Prostate gland (tissue), 2 donors: ENCODE data around the gene ACSM3. TPM values are rescaled to one million over a fixed set of nuclear protein-coding genes. Genes with fewer than 3 reads are reported as not detected.

ENCODE experiments used
- DNase-seq: peaks from one replicate; pipeline ENCODE4 v3.0.0-alpha.2; 2019; ENCODE audit warnings: low spot score
- H3K27ac ChIP-seq, 2 donors: fragments of 200-600 bp; sonication (generic); 2 replicates each; pipeline ENCODE4 v1.5.1; 2017 to 2019
- H3K27me3 ChIP-seq: fragments of 200-600 bp; sonication (generic); replicated peaks from 2 replicates; pipeline ENCODE4 v1.5.1; 2019; ENCODE audit not compliant: insufficient read depth
- H3K36me3 ChIP-seq, 2 donors: fragments of 200-600 bp; sonication (generic); 1 replicate in 1 of 2; 2 replicates in 1 of 2; pipeline versions ENCODE4 v1.5.1 to v1.8.1; 2017 to 2019
- H3K4me1 ChIP-seq: fragments of 200-600 bp; sonication (generic); replicated peaks from 2 replicates; pipeline ENCODE4 v1.5.1; 2019
- H3K4me3 ChIP-seq, 2 donors: fragments of 200-600 bp; sonication (generic); 2 replicates each; pipeline ENCODE4 v1.5.1; 2017 to 2019
- H3K9me3 ChIP-seq: fragments of 200-600 bp; sonication (generic); 2 replicates; pipeline ENCODE4 v1.5.1; 2017
- POLR2A ChIP-seq: fragments of 450-650 bp; IDR thresholded peaks from one replicate; pipeline ENCODE4 v1.6.1; 2016; ENCODE audit warnings: antibody characterized with exemption, mild to moderate bottlenecking
- POLR2AphosphoS5 ChIP-seq: sonication (generic); formaldehyde crosslinking; IDR thresholded peaks from one replicate; pipeline ENCODE4 v1.6.1; 2017; ENCODE audit warnings: antibody characterized with exemption
- WGBS: methylation state at CpG from one replicate; pipeline ENCODE4 v1.1.5; 2018; 5-methylcytosine and 5-hydroxymethylcytosine counted together
- intact Hi-C: fragments of 100-400 bp; cut with DNase I; formaldehyde crosslinking; loops from one replicate; pipeline ENCODE4 v1.14.2; 2022
- total RNA-seq, 2 donors: library from RNA; depleted of rRNA; stranded (reverse); fragments of >200 nt; gene quantifications; one replicate each; pipeline ENCODE4 v1.1.0, GENCODE V29; 2016
- TF ChIP-seq, protein P1 (sequence below), 4 experiments: fragments of 200-600 bp in 2 of 4; fragments of 450-650 bp in 2 of 4; sonication (generic) in 2 of 4; IDR thresholded peaks; 1 replicate in 3 of 4; 2 replicates in 1 of 4; pipeline ENCODE4 v1.5.1; 2016 to 2019; ENCODE audit warnings: antibody characterized with exemption in 4 of 4, mild to moderate bottlenecking in 2 of 4, moderate library complexity in 2 of 4

Gene ACSM3
- total RNA-seq, 2 donors from 2014 or later, result 65.9 to 99.6 TPM

DNA sequence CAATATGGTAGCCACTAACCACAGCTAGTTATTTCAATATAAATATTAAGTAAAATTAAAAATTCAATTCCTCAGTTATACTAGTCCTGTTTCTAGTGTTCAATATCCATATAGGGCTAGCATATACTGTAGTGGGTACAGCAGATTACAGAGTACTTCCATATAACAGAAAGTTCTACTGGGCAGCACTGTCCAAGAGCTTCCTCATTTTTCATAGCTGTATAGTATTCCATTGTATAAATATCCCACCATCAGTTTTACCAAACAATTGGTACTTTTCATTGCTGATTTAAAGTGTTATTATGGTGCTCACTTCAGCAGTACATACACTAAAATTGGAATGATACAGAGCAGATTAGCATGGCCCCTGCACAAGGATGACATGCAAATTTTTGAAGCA lies 20.4 kb downstream of the ACSM3 start:
- Histone ChIP-seq H3K36me3 (no peaks in the 10 kb centered on the region), H3K4me1 (no peaks in the 10 kb centered on the region), H3K27me3 (no peaks in the 10 kb centered on the region), H3K4me3 (no peak overlapping the region), H3K9me3 (no peaks in the 10 kb centered on the region), H3K27ac (no peak overlapping the region)
- DNase-seq, result no peak
- TF ChIP-seq POLR2A, result no peak
- no peak for TF ChIP-seq POLR2AphosphoS5
- TF ChIP-seq, protein P1, sequence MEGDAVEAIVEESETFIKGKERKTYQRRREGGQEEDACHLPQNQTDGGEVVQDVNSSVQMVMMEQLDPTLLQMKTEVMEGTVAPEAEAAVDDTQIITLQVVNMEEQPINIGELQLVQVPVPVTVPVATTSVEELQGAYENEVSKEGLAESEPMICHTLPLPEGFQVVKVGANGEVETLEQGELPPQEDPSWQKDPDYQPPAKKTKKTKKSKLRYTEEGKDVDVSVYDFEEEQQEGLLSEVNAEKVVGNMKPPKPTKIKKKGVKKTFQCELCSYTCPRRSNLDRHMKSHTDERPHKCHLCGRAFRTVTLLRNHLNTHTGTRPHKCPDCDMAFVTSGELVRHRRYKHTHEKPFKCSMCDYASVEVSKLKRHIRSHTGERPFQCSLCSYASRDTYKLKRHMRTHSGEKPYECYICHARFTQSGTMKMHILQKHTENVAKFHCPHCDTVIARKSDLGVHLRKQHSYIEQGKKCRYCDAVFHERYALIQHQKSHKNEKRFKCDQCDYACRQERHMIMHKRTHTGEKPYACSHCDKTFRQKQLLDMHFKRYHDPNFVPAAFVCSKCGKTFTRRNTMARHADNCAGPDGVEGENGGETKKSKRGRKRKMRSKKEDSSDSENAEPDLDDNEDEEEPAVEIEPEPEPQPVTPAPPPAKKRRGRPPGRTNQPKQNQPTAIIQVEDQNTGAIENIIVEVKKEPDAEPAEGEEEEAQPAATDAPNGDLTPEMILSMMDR (IDR thresholded peaks at IDR 0.05), result no peak
- intact Hi-C loops, result no loop called here

- Histone ChIP-seq H3K4me1 (no peaks in the 10 kb centered on the region), H3K4me3 (no peak overlapping the region), H3K9me3 (no peaks in the 10 kb centered on the region), H3K27ac (no peak overlapping the region), H3K36me3 (no peaks in the 10 kb centered on the region), H3K27me3 (no peaks in the 10 kb centered on the region)
- DNase-seq, result no peak
- no peak for TF ChIP-seq POLR2A
- TF ChIP-seq, protein P1 (IDR thresholded peaks at IDR 0.05), result no peak
- no peak for TF ChIP-seq POLR2AphosphoS5
- intact Hi-C loops, result no loop called here
These were observed 25.3 kb downstream of the ACSM3 start for GRCh38 chr16:20789130-20789529.

DNA sequence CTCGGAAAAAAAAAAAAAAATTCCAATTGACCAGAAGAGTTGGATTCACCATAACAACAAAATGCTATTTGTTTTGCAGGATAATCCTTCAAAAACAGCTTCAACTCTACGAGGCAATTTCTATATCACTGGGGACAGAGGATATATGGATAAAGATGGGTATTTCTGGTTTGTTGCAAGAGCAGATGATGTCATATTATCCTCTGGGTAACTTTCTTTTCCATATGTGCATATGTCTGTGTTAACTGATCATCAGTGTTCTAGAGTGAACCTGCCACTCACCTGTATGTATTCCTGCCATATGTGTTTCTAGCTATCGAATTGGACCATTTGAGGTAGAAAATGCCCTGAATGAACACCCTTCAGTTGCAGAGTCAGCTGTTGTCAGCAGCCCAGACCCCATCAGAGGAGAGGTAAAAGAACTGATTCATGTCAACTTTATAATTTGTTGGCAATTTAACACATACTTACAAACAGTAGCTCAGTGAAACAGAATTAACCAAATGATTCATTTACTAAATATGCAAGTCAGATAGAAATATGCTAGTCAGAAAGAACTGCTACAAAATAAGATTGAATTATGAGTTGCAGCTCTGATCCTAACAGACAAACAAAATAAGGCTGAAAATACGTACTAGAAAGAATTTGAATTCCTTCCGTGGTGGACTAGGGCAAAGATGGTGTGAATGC lies 28.3 kb downstream of the ACSM3 start:
- no peak for DNase-seq
- Histone ChIP-seq H3K27me3 (no peaks in the 10 kb centered on the region), H3K36me3 (no peaks in the 10 kb centered on the region), H3K4me1 (no peaks in the 10 kb centered on the region), H3K4me3 (no peak overlapping the region), H3K9me3 (no peaks in the 10 kb centered on the region), H3K27ac (no peak overlapping the region)
- TF ChIP-seq, protein P1 (IDR thresholded peaks at IDR 0.05), result no peak
- TF ChIP-seq POLR2A, result no peak
- TF ChIP-seq POLR2AphosphoS5, result no peak
- intact Hi-C loops, result no loop called here
- 91% methylated on average over 5 of the region's 5 CpGs for WGBS

DNA sequence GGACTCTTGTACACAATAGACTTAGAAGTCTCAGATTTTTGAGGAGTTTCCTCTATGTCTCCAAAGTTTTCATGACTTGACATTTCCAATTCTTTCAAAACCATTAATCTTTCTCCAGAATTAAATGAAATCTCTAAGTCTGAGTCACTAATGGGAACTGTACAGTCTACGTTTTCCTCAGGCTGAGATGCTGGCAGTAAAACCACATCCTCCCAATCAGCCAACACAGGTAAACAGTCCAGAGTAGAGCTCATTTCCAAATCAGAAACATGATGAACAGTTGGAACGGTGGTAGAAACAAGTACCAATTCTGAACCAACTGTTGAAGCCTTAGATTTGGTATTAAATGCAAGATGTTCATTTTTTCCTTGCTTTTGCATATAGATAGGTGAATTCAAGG lies 34.5 kb downstream of the ACSM3 start:
- TF ChIP-seq POLR2AphosphoS5 (no peak), POLR2A (no peak)
- TF ChIP-seq, protein P1 (IDR thresholded peaks at IDR 0.05), result no peak
- no peak overlapping the region for H3K27ac ChIP-seq
- no peak overlapping the region for H3K4me3 ChIP-seq
- no peaks in the 10 kb centered on the region for H3K36me3 ChIP-seq
- intact Hi-C loops, result no loop called here
- H3K4me1 ChIP-seq, result no peaks in the 10 kb centered on the region
- no peaks in the 10 kb centered on the region for H3K9me3 ChIP-seq
- no peak for DNase-seq
- 84% methylated on average over 2 of the region's 2 CpGs for WGBS
- no peaks in the 10 kb centered on the region for H3K27me3 ChIP-seq

GRCh38 chr16:20799599-20799998 lies 35.8 kb downstream of the ACSM3 start:
- H3K27ac ChIP-seq, result no peak overlapping the region
- no peaks in the 10 kb centered on the region for H3K9me3 ChIP-seq
- no peak for DNase-seq
- H3K4me1 ChIP-seq, result no peaks in the 10 kb centered on the region
- intact Hi-C loops, result no loop called here
- TF ChIP-seq POLR2A, result no peak
- no peak for TF ChIP-seq POLR2AphosphoS5
- TF ChIP-seq, protein P1 (IDR thresholded peaks at IDR 0.05), result peak; percentile 25 to 63 (median 51)
- no peaks in the 10 kb centered on the region for H3K27me3 ChIP-seq
- H3K36me3 ChIP-seq, result no peaks in the 10 kb centered on the region
- 47% methylated on average over 2 of the region's 2 CpGs for WGBS
- H3K4me3 ChIP-seq, result no peak overlapping the region
